LNCaP clone FGC (cell line): ENCODE results near the gene SORBS2.
"Not testable (repeated sequence)": the region's sequence is repeated elsewhere in the genome, so short reads cannot be mapped to it uniquely, and the experiment has no call there.

ENCODE experiments used
- DNase-seq: peaks from one replicate; pipeline ENCODE4 v3.0.0-alpha.2; 2011; ENCODE audit warnings: low read depth
- H3K4me3 ChIP-seq: 2 replicates; pipeline ENCODE4 v1.5.1; 2011; ENCODE audit warnings: mild to moderate bottlenecking, low read depth, low read length, control low read depth
- TF ChIP-seq, protein P1 (sequence below): IDR thresholded peaks from 2 replicates; pipeline ENCODE4 v1.5.1; 2012; ENCODE audit warnings: mild to moderate bottlenecking; ENCODE audit not compliant: control insufficient read depth, insufficient read depth; ENCODE audit errors: extremely low read depth

SORBS2 gene

DNA sequence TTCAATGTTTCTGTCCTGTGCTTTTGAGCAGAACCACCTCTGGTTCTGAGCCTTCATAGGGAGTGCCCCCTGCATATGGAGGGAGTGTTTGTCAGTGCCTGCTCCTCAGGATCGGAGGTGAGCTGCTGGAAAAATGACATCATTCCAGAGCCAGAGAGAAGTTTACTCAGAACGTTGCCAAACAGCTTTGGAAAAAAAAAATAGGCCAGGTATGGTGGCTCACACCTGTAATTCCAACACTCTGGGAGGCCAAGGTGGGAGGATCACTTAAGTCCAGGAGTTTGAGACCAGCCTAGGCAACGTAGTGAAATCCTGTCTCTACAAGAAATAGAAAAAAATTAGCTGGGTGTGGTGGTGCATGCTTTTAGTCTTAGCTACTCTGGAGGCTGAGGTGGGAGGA lies 249.5 kb downstream of the SORBS2 start:
- no peak for DNase-seq
- TF ChIP-seq, protein P1, sequence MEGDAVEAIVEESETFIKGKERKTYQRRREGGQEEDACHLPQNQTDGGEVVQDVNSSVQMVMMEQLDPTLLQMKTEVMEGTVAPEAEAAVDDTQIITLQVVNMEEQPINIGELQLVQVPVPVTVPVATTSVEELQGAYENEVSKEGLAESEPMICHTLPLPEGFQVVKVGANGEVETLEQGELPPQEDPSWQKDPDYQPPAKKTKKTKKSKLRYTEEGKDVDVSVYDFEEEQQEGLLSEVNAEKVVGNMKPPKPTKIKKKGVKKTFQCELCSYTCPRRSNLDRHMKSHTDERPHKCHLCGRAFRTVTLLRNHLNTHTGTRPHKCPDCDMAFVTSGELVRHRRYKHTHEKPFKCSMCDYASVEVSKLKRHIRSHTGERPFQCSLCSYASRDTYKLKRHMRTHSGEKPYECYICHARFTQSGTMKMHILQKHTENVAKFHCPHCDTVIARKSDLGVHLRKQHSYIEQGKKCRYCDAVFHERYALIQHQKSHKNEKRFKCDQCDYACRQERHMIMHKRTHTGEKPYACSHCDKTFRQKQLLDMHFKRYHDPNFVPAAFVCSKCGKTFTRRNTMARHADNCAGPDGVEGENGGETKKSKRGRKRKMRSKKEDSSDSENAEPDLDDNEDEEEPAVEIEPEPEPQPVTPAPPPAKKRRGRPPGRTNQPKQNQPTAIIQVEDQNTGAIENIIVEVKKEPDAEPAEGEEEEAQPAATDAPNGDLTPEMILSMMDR: no peak
- H3K4me3 ChIP-seq: no peak overlapping the region

DNA sequence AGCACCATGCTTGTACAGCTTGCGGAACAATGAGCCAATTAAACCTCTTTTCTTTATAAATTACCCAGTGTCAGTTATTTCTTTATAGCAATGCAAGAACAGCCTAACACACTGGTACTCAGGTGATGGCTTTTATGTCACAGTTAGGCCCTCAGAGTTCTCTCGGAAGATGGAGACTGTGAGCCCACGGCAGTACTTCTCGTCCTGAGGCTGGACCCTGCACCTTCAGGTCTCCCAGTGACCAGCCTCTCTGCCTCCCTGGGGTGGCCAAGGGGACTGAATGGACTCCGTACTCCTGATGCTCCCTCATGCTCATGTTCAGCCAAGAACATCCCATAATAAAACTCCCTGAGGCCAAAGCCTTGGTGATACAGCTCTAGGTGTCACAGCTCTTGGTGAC lies 251.7 kb downstream of the SORBS2 start:
- no peak for DNase-seq
- TF ChIP-seq, protein P1: no peak
- no peak overlapping the region for H3K4me3 ChIP-seq

DNA sequence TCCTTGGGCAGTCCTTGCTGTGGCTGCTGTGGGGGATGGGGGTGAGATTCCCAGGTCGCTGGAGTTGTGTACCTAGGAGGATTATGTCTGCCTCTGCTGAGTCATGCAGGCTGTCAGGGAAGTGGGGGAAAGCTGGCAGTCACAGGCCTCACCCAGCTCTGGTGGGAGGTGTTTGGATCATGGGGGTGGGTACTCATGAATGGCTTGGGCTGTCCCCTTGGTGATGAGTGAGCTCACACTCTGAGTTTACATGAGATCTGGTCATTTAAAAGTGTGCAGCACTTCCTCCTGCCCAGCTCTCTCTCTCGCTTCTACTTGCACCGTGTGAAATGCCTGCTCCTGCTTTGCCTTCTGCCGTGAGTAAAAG lies 252.1 kb downstream of the SORBS2 start:
- TF ChIP-seq, protein P1: no peak
- no peak for DNase-seq
- no peak overlapping the region for H3K4me3 ChIP-seq

DNA sequence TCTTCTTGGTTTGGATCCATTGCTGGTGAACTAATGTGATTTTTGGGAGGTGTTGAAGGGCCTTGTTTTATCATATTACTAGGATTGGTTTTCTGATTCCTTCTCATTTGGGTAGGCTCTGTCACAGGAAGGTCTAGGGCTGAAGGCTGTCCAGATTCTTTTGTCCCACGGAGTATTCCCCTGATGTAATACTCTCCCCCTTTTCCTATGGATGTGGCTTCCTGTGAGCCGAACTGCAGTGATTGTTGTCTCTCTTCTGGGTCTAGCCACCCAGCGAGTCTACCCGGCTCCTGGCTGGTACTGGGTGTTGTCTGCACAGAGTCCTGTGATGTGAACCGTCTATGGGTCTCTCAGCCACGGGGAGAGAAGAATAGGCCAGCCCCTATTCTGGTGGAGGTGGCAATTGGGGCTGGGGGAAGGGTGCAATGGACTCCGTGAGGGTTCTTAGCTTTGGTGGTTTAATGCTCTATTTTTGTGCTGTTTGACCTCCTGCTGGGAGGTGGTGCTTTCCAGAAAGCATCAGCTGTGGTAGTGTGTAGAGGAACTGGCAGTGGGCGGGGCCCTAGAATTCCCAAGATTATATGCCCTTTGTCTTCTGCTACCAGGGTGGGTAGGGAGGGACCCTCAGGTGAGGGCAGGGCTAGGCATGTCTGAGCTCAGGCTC lies 252.6 kb downstream of the SORBS2 start:
- H3K4me3 ChIP-seq, DNase-seq: not testable (repeated sequence)

DNA sequence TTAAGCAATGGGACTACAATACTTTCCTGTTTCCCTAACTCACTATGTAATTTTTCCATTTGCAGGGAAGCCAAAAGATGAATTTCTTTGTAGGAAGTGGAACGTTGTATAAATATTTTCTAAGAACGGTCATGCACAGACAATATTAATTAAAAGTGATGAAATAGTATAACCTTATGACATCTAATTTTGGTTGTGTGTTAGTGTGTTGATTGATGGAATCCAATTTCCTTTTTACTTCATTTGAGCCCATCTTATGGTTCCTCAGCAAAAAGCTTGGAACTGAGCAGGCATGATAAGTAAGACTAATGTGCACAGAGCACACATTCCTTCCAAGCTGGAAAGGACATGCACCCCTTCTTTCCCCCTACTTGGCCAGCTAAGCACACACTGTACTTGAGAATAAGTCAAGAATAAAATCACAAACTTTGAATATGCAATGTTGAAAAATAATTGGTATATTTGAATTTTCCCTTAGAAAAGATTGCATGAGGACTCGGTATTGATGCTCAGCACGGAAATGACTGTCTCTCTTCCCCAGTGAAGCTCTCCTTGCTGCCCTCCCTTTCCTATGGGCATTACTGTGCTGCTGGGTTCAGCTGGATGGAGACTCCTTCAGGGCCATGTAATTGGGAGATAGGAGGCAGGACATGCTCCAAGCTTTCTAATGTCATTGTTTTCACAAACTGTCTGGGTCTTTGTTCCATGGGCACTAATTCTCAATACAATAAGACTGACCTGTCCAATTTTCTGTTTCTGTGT lies 257.4 kb downstream of the SORBS2 start:
- TF ChIP-seq, protein P1: no peak
- no peak for DNase-seq
- no peak overlapping the region for H3K4me3 ChIP-seq

DNA sequence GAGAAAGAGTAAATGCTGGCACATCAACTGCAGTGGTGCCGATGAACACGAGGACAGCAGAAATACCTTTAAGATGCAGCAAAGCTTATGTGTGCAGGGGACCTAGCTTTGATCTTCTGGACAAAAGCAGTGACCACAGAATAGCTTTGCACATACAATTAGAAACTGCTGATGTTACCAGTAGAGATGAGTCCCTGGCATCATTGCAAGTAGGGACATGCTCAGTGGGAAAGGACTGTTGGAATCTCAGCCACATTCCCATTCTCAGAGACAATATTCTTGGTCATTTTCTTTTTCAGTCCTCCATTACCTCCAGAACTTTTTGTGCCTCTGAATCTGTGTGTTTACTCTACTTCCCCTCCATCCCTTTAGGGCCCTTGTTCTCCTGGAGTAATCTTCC lies 259.7 kb downstream of the SORBS2 start:
- no peak overlapping the region for H3K4me3 ChIP-seq
- no peak for DNase-seq
- TF ChIP-seq, protein P1: no peak

DNA sequence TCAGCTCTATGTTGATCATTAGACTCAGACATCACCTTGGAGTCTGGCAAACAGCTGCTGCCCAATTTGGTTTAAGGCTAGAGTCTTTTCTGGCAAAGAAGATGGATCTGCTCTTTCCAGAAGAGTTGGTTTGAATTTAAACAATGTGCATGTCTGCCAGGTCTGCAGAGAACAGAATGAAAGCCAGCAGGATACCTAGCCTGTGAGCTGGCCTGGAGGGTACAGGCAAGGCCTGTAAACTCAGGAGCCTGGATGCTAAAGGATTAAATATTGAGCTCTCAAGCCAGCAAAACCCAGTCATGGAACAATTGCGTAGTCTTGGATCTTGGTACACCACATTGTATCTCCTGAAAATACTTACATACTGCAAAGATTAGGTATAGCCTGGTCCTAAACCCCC lies 261.1 kb downstream of the SORBS2 start:
- H3K4me3 ChIP-seq: no peak overlapping the region
- DNase-seq: no peak
- TF ChIP-seq, protein P1: no peak
